Measurements from ENCODE around the gene ASH1L. TPM values are rescaled to one million over a fixed set of nuclear protein-coding genes. Genes with fewer than 3 reads are reported as not detected.
"Not testable (repeated sequence)": the region's sequence is repeated elsewhere in the genome, so short reads cannot be mapped to it uniquely, and the experiment has no call there.

ASH1L gene
- total RNA-seq, 5 donors from 2014 or later (not counting 1 experiment from before 2014, with no cell fraction given) = 78.0 to 105 (median 81.1) TPM

DNA sequence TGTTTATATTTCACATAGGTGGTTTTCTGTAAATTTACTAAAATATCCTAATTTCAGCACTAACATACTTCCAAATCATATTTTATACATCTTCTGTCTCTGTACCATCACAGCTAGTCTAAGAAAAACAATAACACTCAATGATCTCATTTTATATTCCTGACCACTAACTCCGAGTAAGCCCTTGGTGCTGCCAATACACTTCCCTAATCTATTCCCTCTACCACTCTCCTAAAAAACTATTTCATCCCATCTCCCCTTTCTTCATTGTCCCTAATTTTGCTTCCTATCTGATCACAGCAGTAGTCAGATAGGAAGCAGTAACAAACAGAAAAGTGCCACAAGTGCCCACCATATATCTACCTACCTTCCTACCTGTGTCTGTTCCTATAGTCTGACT, 36.2 kb downstream of the ASH1L start:
- no peaks in the 10 kb centered on the region for H3K9me3 Mint-ChIP-seq
- H3K27me3 ChIP-seq (replicated peaks in 1 of 2; ENCODE audit: control insufficient read depth in 2 of 2, extremely low read depth in 1 of 2, insufficient read depth in 2 of 2, low read length in 1 of 2) = no peaks in the 10 kb centered on the region
- 100% methylated on average over 1 of the region's 1 CpG for WGBS (ENCODE audit: insufficient coverage)
- H3K27ac ChIP-seq (ENCODE audit: low read length) = no peak overlapping the region
- H3K27ac Mint-ChIP-seq = no peak overlapping the region
- ChIA-PET POLR2A (interaction anchor here in 1 of 2 donors (0.9 kb wide), 1 partner anchor 43 kb away, joined by 3 read pairs; no protein-coding TSS in a partner anchor), CTCF (interaction anchor here in 1 of 2 donors (0.7 kb wide), 1 partner anchor 9 kb away, joined by 3 read pairs; no protein-coding TSS in a partner anchor)
- DNase-seq (no peak), ATAC-seq (replicated peaks in 1 of 4) (no peak)
- no peak overlapping the region for H3K4me3 ChIP-seq (ENCODE audit: control insufficient read depth in 1 of 2, extremely low read depth in 1 of 2, low read length in 1 of 2)
- peaks cover 0 to 2% of the 10 kb centered on the region in 2 donors for H3K36me3 ChIP-seq (ENCODE audit: control insufficient read depth in 2 of 2, extremely low read depth in 1 of 2, insufficient read depth in 1 of 2, low read length in 1 of 2)
- H3K36me3 Mint-ChIP-seq = peaks cover 19% of the 10 kb centered on the region
- H3K27me3 Mint-ChIP-seq = no peaks in the 10 kb centered on the region
- peaks cover 6 to 22% of the 10 kb centered on the region in 2 experiments for H3K4me1 ChIP-seq (ENCODE audit: control insufficient read depth in 1 of 2, extremely low read depth in 1 of 2, insufficient read depth in 2 of 2, low read length in 2 of 2)
- H3K4me1 Mint-ChIP-seq = peaks cover 50 to 58% (median 54%) of the 10 kb centered on the region in 3 donors
- H3K4me3 Mint-ChIP-seq = no peak overlapping the region
- no peaks in the 10 kb centered on the region for H3K9me3 ChIP-seq

DNA sequence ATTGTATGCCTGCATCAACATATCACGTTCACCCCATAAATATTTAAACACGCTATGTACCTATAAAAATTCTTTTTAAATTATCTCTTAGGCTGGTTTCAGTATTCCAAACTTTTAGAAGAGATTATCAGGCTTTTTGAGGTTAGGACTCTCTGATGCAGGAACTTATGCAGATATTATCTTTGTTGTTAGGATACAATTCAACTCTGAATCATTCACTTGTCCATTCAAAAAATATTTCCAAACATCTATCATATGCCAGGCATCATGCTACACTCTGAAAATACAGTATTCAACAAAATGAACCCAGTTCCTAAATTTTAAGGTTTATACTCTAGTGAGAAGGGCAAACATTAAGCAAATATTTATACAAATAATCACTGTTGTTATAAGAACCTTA, 40.5 kb downstream of the ASH1L start:
- Mint-ChIP-seq H3K4me3 (no peak overlapping the region), H3K4me1 (peaks cover 49 to 62% (median 58%) of the 10 kb centered on the region in 3 donors), H3K27me3 (no peaks in the 10 kb centered on the region), H3K36me3 (peaks cover 31% of the 10 kb centered on the region), H3K27ac (no peak overlapping the region), H3K9me3 (no peaks in the 10 kb centered on the region)
- CTCF ChIA-PET = no interaction called here
- no CpG with 5 or more reads among the region's 2 CpGs for WGBS (ENCODE audit: insufficient coverage)
- ATAC-seq (replicated peaks in 1 of 4) = no peak
- H3K4me1 ChIP-seq (ENCODE audit: control insufficient read depth in 1 of 2, extremely low read depth in 1 of 2, insufficient read depth in 2 of 2, low read length in 2 of 2) = peaks cover 6 to 18% of the 10 kb centered on the region in 2 experiments
- DNase-seq = no peak
- no peaks in the 10 kb centered on the region for H3K27me3 ChIP-seq (replicated peaks in 1 of 2; ENCODE audit: control insufficient read depth in 2 of 2, extremely low read depth in 1 of 2, insufficient read depth in 2 of 2, low read length in 1 of 2)
- H3K9me3 ChIP-seq = no peaks in the 10 kb centered on the region
- H3K36me3 ChIP-seq (ENCODE audit: control insufficient read depth in 2 of 2, extremely low read depth in 1 of 2, insufficient read depth in 1 of 2, low read length in 1 of 2) = peaks cover 2 to 3% of the 10 kb centered on the region in 2 donors
- H3K4me3 ChIP-seq (ENCODE audit: control insufficient read depth in 1 of 2, extremely low read depth in 1 of 2, low read length in 1 of 2) = no peak overlapping the region
- POLR2A ChIA-PET = no interaction called here
- H3K27ac ChIP-seq (ENCODE audit: low read length) = no peak overlapping the region

DNA sequence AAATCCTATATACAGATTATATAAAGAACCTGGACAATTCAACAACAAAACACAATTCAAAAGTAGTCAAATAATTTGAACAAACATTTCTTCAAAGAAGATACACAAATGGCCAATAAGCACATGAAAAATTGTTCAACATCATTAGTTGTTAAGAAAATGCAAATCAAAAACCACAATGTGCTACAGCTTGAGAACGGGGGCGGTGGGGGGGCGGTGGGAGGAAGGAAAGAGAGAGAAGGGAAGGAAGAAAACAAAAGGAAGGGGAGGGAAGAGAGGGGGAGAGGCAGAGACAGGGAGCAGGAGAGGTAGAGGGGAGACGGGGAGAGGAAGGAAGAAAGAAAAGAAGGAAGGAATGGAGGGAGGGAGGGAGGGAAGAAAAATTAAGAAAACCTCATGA, 44.1 kb downstream of the ASH1L start:
- POLR2A ChIA-PET = interaction anchor here in 1 of 2 donors (0.6 kb wide), 1 partner anchor 15 kb away, joined by 8 read pairs; no protein-coding TSS in a partner anchor
- peaks cover 61 to 72% (median 67%) of the 10 kb centered on the region in 3 donors for H3K4me1 Mint-ChIP-seq
- CTCF ChIA-PET = no interaction called here
- no peaks in the 10 kb centered on the region for H3K27me3 Mint-ChIP-seq
- DNase-seq = no peak
- no peaks in the 10 kb centered on the region for H3K9me3 ChIP-seq
- no peaks in the 10 kb centered on the region for H3K9me3 Mint-ChIP-seq
- H3K27me3 ChIP-seq (replicated peaks in 1 of 2; ENCODE audit: control insufficient read depth in 2 of 2, extremely low read depth in 1 of 2, insufficient read depth in 2 of 2, low read length in 1 of 2) = no peaks in the 10 kb centered on the region
- peaks cover 2 to 3% of the 10 kb centered on the region in 2 donors for H3K36me3 ChIP-seq (ENCODE audit: control insufficient read depth in 2 of 2, extremely low read depth in 1 of 2, insufficient read depth in 1 of 2, low read length in 1 of 2)
- no peak overlapping the region for H3K4me3 Mint-ChIP-seq
- no peak overlapping the region for H3K4me3 ChIP-seq (ENCODE audit: control insufficient read depth in 1 of 2, extremely low read depth in 1 of 2, low read length in 1 of 2)
- no peak overlapping the region for H3K27ac Mint-ChIP-seq
- no CpG with 5 or more reads among the region's 4 CpGs for WGBS (ENCODE audit: insufficient coverage)
- ATAC-seq (replicated peaks in 1 of 4) = no peak
- peaks cover 3 to 15% of the 10 kb centered on the region in 2 experiments for H3K4me1 ChIP-seq (ENCODE audit: control insufficient read depth in 1 of 2, extremely low read depth in 1 of 2, insufficient read depth in 2 of 2, low read length in 2 of 2)
- H3K36me3 Mint-ChIP-seq = peaks cover 29% of the 10 kb centered on the region
- H3K27ac ChIP-seq (ENCODE audit: low read length) = no peak overlapping the region

DNA sequence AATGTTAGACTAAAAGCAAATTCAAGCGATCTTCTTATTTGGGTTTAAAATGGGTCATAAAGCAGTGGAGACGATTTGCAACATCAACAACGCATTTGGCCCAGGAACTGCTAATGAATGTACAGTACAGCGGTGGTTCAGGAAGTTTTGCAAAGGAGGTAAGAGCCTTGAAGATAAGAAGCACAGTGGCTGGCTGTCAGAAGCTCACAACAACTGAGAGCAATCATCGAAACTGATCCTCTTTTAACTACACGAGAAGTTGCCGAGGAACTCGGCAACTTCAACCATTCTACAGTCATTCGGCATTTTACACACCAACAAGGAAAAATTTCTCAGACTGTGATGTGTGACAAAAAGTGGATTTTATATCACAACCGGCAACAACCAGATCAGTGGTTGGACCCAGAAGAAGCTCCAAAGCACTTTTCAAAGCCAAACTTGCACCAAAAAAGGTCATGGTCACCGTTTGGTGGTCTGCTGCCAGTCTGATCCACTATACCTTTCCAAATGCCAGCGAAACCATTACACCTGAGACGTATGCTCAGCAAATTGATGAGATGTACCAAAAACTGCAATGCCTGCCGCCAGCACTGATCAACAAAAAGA, 47.9 kb downstream of the ASH1L start:
- H3K9me3 Mint-ChIP-seq = no peaks in the 10 kb centered on the region
- Histone ChIP-seq H3K36me3 (ENCODE audit: control insufficient read depth in 2 of 2, extremely low read depth in 1 of 2, insufficient read depth in 1 of 2, low read length in 1 of 2) (peaks cover 1 to 9% of the 10 kb centered on the region in 2 donors), H3K27ac (ENCODE audit: low read length) (peak overlapping the region; percentile 38), H3K4me1 (ENCODE audit: control insufficient read depth in 1 of 2, extremely low read depth in 1 of 2, insufficient read depth in 2 of 2, low read length in 2 of 2) (peaks cover 3 to 14% of the 10 kb centered on the region in 2 experiments), H3K27me3 (replicated peaks in 1 of 2; ENCODE audit: control insufficient read depth in 2 of 2, extremely low read depth in 1 of 2, insufficient read depth in 2 of 2, low read length in 1 of 2) (no peaks in the 10 kb centered on the region), H3K9me3 (no peaks in the 10 kb centered on the region), H3K4me3 (ENCODE audit: control insufficient read depth in 1 of 2, extremely low read depth in 1 of 2, low read length in 1 of 2) (no peak overlapping the region)
- DNase-seq (peak in 27 of 35 experiments; percentile 3 to 57 (median 20)), ATAC-seq (replicated peaks in 1 of 4) (peak; percentile 85 to 98 (median 95))
- H3K4me1 Mint-ChIP-seq = peaks cover 46 to 65% (median 60%) of the 10 kb centered on the region in 3 donors
- ChIA-PET CTCF (interaction anchor here in 1 of 2 donors (0.6 to 1.2 kb wide), 3 partner anchors 8 to 98 kb away, joined by 3 to 7 read pairs (median 6); no protein-coding TSS in a partner anchor), POLR2A (interaction anchor here (0.6 to 1.2 kb wide), 3 partner anchors 24 to 191 kb away, joined by 3 to 7 read pairs (median 3); no protein-coding TSS in a partner anchor)
- peaks cover 25% of the 10 kb centered on the region for H3K36me3 Mint-ChIP-seq
- H3K27ac Mint-ChIP-seq = peak overlapping the region; percentile 73 to 80
- no peaks in the 10 kb centered on the region for H3K27me3 Mint-ChIP-seq
- peak overlapping the region; percentile 57 to 72 (median 60) for H3K4me3 Mint-ChIP-seq
- 57% methylated on average over 8 of the region's 14 CpGs for WGBS (ENCODE audit: insufficient coverage)

DNA sequence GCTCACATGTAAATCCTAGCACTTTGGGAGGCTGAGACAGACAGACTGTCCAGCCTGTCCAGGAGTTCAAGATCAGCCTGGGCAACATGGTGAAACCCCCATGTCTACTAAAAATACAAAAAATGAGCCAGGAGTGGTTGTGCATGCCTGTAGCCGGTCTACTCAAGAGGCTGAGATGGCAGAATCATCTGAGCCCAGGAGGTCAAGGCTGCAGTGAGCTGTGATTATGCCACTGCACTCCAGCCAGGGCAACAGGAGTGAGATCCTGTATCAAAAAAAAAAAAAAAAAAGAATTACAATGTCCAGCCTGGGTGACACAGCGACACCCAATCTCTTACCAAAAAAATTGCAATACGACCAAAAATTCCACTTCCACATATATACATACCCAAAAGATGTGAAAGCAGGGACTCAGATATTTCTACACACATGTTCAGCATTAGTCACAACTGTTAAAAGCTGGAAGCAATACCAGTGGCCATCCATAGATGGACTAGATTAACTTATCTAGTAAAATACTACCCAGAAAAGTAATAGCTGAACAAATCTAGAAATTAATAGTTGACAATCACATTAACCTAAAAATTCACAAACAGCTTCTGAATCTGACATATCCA, 49.2 kb downstream of the ASH1L start:
- H3K36me3 Mint-ChIP-seq = peaks cover 21% of the 10 kb centered on the region

DNA sequence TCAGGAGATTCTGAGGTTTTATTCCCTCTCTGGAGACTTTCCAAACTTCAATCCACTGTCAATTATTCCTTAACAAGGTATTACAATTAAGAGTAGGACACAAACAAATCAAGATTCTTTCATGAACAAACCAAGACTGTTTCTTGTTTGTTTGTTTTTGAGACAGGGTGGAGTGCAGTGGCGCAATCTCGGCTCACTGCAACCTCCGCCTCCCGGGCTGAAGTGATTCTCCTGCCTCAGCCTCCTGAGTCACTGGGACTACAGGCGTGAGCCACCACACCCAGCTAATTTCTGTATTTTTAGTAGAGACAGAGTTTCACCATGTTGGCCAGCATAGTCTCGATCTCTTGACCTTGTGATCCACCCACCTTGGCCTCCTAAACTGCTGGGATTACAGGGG, 51.2 kb downstream of the ASH1L start:
- WGBS (ENCODE audit: insufficient coverage) = no CpG with 5 or more reads among the region's 6 CpGs
- H3K36me3 ChIP-seq (ENCODE audit: control insufficient read depth in 2 of 2, extremely low read depth in 1 of 2, insufficient read depth in 1 of 2, low read length in 1 of 2); CTCF ChIA-PET; H3K27me3 ChIP-seq (replicated peaks in 1 of 2; ENCODE audit: control insufficient read depth in 2 of 2, extremely low read depth in 1 of 2, insufficient read depth in 2 of 2, low read length in 1 of 2); ATAC-seq (replicated peaks in 1 of 4); H3K4me3 Mint-ChIP-seq; H3K27ac ChIP-seq (ENCODE audit: low read length); H3K27me3 Mint-ChIP-seq; DNase-seq; H3K4me3 ChIP-seq (ENCODE audit: control insufficient read depth in 1 of 2, extremely low read depth in 1 of 2, low read length in 1 of 2); POLR2A ChIA-PET; H3K9me3 Mint-ChIP-seq; H3K9me3 ChIP-seq: not testable (repeated sequence)
- Mint-ChIP-seq H3K4me1 (peaks cover 50 to 64% (median 57%) of the 10 kb centered on the region in 3 donors), H3K36me3 (peaks cover 10% of the 10 kb centered on the region), H3K27ac (peak overlapping the region in 1 of 2 donors; percentile 48)
- peaks cover 8 to 21% of the 10 kb centered on the region in 2 experiments for H3K4me1 ChIP-seq (ENCODE audit: control insufficient read depth in 1 of 2, extremely low read depth in 1 of 2, insufficient read depth in 2 of 2, low read length in 2 of 2)

More for the DNA sequence above, 49.2 kb downstream of the ASH1L start:
- Histone ChIP-seq H3K9me3 (no peaks in the 10 kb centered on the region), H3K36me3 (ENCODE audit: control insufficient read depth in 2 of 2, extremely low read depth in 1 of 2, insufficient read depth in 1 of 2, low read length in 1 of 2) (peaks cover 2 to 9% of the 10 kb centered on the region in 2 donors), H3K4me3 (ENCODE audit: control insufficient read depth in 1 of 2, extremely low read depth in 1 of 2, low read length in 1 of 2) (no peak overlapping the region), H3K27me3 (replicated peaks in 1 of 2; ENCODE audit: control insufficient read depth in 2 of 2, extremely low read depth in 1 of 2, insufficient read depth in 2 of 2, low read length in 1 of 2) (no peaks in the 10 kb centered on the region), H3K4me1 (ENCODE audit: control insufficient read depth in 1 of 2, extremely low read depth in 1 of 2, insufficient read depth in 2 of 2, low read length in 2 of 2) (peaks cover 3 to 14% of the 10 kb centered on the region in 2 experiments), H3K27ac (ENCODE audit: low read length) (no peak overlapping the region)
- no peaks in the 10 kb centered on the region for H3K27me3 Mint-ChIP-seq
- H3K27ac Mint-ChIP-seq = no peak overlapping the region
- peak overlapping the region in 1 of 3 donors; percentile 72 for H3K4me3 Mint-ChIP-seq
- WGBS (ENCODE audit: insufficient coverage) = 100% methylated on average over 1 of the region's 3 CpGs
- ChIA-PET POLR2A (interaction anchor here in 1 of 2 donors (0.6 kb wide), 1 partner anchor 94 kb away, joined by 5 read pairs; no protein-coding TSS in a partner anchor), CTCF (interaction anchor here in 1 of 2 donors (0.9 kb wide), 1 partner anchor 17 kb away, joined by 3 read pairs; no protein-coding TSS in a partner anchor)
- ATAC-seq (replicated peaks in 1 of 4) (no peak), DNase-seq (no peak)
- H3K4me1 Mint-ChIP-seq = peaks cover 53 to 66% (median 60%) of the 10 kb centered on the region in 3 donors
- H3K9me3 Mint-ChIP-seq = no peaks in the 10 kb centered on the region
